ENCODE results near the gene RBBP5. TPM values are rescaled to one million over a fixed set of nuclear protein-coding genes. Genes with fewer than 3 reads are reported as not detected.

The RBBP5 gene
- polyA plus RNA-seq, 4 donors: 18.7 to 22.6 (median 19.7) TPM

DNA sequence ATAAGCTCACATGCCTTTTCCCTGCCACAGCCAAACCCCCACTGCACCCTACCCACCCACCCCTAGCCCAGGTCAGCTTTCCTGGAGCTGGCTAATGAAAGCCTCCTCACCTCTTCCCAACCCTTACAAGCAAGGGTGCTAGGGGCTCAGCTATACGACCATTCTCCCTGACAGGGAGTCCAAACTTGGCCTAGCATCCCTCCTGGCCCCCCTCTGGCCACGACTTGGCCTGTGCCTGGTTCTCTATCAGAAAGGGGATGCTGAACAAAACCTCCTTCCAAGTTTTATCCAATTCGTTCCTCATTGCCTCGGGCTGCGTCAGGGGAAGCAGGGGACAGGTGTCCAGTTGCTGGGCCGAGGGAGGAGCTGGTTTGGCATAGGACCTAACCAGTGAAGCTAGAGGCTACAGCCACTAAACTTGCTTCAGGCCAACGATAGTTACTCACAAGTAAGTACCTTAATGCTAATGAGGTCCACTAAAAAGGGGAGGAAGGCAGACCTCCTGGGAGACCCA is 46.1 kb downstream of the RBBP5 start:
- no peak for DNase-seq (ENCODE audit: low read depth in 4 of 4, low spot score in 2 of 4)

DNA sequence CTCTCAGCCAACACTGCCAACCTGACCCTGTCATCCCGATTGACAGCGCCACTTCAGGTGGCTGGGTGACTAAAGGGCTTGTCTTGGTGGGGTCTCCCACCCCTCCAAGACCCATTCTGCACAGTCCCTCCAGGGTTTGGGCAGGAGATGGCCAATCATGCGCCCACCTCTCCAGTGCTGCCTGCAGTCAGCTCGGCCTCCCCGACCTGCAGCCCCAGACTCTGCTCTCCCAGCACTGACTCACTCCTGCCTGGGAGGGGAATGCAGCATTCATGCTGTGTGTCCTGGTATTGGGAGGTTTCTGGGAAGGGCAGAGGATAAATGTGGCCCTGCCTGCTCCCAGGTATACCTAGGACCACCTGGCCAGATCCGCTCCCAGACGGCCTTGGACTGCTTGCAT is 47.3 kb downstream of the RBBP5 start:
- no peak for DNase-seq (ENCODE audit: low read depth in 4 of 4, low spot score in 2 of 4)

DNA sequence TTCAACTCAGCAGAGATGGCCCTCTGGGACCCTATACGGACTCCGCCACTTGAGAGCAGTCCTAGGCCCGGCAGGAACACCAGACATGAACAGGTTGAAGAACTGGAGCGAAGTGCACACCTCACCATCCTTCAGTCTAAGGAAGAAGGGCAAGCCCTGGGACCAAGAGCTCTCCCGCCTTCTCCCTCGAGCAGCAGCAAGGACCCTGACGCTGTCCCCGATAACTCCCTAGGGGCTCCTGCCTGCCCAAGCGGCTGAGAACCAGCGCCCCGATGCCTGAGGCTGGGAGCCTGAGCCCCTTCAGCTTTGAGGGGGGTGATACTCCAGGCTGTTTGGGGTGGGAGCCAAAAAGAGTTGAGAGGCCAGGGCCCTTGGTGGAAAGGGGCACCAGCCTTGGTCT is 47.7 kb downstream of the RBBP5 start:
- no peak for DNase-seq (ENCODE audit: low read depth in 4 of 4, low spot score in 2 of 4)

DNA sequence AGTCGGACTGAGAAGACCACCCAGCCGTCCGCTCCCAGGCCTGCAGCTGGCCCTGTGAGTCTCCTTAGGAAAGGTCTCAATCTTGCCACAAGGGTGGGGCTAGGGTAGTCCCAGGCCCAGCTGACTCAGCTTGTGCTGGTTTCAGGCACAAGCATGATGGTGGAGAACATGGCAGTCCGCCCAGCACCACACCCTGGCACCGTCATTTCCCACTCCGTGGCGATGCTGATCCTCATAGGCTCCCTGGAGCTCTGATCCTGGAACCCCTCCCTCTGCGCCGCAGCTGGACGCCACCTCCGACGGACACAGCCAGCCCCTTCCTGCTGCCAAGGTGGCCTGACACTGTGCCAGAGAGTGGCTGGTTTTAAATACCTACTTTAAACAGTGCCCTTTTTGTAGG is 48.3 kb downstream of the RBBP5 start:
- DNase-seq (ENCODE audit: low read depth in 4 of 4, low spot score in 2 of 4): no peak

DNA sequence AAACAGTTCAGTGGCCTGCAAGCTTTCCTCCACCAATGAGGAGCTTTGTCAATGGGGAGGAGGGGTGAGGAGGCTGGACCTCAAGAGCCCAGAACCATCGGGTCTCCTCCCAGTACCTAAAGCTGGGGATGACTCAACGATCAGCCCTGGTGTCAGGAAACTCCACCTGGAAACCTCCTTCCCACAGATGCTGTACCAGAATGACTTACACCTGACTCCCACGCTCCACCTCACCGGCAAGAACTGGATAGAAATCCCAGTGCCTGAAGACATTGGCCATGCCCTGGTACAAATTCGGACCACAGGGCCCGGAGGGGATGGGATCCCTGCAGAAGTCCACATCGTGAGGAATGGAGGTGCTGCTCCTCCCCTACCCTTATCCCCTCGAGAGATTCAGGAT is 48.9 kb downstream of the RBBP5 start:
- no peak for DNase-seq (ENCODE audit: low read depth in 4 of 4, low spot score in 2 of 4)

DNA sequence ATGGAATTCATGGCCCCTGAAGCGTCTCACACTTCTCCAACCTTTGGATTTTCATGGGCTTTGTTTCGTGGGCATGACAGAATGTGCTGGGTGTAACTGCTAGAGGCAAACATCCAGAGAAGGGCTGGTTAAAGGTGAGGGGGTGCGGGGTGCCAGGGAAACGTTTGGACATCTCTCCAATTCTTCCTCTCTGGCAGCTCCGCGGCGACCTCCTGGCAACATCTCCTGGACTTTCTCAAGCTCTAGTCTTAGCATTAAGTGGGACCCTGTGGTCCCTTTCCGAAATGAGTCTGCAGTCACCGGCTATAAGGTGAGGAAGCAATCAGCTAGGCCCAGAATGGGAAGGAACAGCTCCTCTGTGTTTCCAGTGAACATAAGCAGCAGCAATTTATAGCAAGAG is 49.5 kb downstream of the RBBP5 start:
- no peak for DNase-seq (ENCODE audit: low read depth in 4 of 4, low spot score in 2 of 4)

DNA sequence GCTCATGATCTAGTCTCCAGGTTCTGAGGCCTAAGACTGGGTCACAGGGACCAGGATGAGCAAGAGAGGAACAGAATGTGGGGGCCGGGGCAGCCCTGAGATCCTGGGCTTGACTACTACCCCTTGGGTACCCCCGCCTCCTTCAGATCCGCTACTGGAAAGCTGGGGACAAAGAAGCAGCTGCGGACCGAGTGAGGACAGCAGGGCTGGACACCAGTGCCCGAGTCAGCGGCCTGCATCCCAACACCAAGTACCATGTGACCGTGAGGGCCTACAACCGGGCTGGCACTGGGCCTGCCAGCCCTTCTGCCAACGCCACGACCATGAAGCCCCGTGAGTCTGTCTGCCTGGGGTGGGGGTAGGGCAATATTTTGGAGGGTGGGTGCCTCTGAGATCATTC is 50.0 kb downstream of the RBBP5 start:
- no peak for DNase-seq (ENCODE audit: low read depth in 4 of 4, low spot score in 2 of 4)

DNA sequence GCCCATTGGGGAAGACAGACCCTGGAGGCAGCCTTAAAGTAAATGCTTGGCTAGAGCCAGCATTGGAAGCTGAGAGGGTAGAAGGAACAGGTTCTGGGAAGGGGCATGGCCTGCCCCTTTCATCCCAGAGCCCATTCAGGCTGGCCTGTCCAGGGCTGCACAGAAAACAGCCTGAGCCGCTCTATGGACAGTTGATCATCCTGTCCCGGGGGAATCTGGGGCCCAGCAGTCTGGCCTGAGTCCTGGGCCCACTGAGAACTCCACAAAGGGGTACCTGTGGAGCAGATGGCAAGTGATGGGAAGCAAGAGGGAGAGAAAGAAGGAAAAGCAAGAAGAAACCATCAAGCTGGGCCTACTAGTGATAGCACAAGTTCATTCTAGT is 50.8 kb downstream of the RBBP5 start:
- no peak for DNase-seq (ENCODE audit: low read depth in 4 of 4, low spot score in 2 of 4)

DNA sequence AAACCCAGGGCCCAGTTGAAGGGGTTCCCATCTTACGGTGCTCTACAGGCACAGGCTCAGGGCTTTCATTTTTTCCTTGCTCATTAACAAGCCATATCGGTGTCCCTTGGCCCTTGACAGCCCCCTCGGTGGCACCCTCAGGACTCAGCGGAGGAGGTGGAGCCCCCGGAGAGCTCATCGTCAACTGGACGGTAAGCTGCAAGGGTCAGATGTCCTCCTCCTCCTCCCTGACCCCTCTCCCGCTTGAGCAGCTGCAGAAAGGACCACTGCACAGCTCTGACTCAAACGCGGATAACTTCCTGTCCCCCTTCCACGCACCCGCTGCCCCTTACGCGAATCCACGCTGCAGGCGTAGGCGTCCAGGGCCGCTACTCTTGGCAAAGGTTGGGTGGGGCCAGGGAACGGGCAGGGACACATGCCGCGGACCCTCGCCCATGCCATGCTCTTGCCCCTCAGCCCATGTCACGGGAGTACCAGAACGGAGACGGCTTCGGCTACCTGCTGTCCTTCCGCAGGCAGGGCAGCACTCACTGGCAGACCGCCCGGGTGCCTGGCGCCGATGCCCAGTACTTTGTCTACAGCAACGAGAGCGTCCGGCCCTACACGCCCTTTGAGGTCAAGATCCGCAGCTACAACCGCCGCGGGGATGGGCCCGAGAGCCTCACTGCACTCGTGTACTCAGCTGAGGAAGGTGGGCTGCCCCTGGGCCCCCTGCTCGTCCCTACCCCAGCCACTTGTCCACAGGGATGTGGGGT is 52.2 kb downstream of the RBBP5 start:
- DNase-seq (ENCODE audit: low read depth in 4 of 4, low spot score in 2 of 4): no peak

DNA sequence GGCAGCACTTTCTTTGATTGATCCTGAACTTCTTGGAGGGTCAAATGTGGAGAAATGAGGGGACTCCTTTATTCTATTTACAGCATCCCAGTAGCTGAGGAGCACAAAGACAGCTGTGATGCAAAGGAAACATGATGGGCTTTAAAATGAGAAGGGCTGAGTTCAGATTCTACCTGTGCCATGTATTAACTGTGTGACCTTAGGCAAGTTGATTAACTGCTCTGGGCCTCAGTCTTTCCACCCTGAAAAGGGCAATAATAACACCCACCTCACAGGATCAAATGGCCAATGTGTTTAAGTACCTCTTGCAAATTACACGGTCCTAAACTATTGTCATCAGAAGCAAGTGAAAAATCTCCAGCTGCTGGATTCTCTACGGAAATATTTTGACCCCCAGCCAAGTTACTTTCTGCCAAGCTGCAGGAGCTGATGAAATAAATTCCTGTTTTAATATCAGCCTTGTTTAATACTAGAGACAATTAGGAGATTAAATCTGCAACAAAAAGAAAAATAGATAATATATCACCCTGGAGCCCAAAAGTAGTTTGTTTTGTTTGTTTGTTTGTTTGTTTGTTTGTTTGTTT is 53.2 kb downstream of the RBBP5 start:
- DNase-seq (ENCODE audit: low read depth in 4 of 4, low spot score in 2 of 4): no peak

DNA sequence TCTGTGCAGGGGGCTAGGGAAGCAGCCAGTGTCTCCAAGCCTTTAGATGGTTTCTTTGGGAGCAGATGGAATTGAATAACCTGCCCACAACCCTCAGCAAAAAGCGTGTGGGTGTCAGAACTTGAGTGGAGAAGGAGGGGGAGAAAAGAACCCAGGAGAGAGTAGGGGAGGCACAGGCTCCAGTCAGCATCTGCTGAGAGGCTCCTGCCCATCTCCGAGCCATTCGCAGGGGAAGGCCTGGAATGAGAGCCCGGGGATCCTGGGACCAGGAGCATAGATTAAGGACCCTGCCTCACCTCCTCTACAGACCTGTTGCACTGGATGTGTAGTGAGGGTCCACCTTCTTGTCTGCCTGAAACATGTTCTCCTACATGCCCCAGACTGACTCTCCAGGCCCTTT is 53.8 kb downstream of the RBBP5 start:
- DNase-seq (ENCODE audit: low read depth in 4 of 4, low spot score in 2 of 4): no peak

DNA sequence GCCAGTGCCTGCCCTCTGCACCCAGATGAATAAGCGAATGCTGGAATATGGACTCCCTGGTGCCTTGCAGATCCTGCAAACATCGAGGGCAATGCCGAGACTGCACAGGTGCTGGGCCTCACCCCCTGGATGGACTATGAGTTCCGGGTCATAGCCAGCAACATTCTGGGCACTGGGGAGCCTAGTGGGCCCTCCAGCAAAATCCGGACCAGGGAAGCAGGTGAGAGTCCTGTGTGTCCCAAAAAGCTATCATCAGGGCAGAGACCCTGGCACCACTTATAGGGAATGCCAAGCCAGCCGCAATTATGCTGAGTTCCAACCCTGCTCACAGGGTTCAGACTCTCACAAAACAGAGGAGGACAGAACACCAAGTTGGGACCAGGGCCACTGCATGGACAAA is 54.7 kb downstream of the RBBP5 start:
- no peak for DNase-seq (ENCODE audit: low read depth in 4 of 4, low spot score in 2 of 4)

DNA sequence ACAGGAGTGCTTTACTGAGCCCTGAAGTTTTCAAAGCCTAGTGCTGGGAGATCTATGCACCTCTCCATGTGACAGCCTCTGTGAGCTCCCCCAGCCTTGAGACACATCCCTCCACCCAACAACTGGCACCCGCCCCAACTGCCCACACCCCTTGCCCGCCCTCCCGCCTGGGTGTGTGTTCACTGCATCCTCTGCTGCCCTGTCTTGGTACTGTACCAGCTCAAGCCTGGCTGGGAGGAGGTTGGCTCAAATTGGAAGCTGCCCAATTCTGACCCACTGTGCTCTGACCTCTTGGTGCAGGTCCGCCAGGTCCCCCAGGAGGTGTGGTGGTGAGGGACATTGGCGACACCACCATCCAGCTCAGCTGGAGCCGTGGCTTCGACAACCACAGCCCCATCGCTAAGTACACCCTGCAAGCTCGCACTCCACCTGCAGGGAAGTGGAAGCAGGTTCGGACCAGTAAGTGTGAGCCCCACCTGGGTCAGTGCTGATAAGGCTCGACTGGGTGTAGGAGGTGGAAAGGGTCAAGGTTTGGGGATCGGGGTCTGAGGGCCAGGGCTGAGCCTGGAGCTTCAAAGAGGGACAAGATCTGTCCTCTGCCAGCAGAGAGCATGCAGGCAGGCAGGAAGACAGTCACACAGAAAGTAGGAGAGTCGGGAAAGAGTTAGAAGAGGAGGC is 55.5 kb downstream of the RBBP5 start:
- no peak for DNase-seq (ENCODE audit: low read depth in 4 of 4, low spot score in 2 of 4)

DNA sequence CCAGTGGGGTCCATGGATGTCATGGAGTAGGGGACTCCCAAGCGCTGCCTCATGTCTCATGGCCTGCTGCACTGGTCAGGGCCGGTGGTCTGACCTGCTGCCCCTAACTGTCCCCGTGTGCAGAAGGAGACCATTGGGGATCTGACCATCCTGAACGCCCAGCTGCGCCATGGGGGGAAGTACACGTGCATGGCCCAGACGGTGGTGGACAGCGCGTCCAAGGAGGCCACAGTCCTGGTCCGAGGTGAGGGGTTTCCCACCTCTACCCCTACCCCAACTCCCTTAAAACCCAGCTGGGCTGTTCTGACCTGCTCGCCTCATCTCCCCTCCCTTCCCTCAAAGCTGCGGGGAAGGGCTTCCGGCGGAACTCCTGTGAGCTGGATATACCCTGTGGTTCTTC is 56.1 kb downstream of the RBBP5 start:
- DNase-seq (ENCODE audit: low read depth in 4 of 4, low spot score in 2 of 4): no peak

DNA sequence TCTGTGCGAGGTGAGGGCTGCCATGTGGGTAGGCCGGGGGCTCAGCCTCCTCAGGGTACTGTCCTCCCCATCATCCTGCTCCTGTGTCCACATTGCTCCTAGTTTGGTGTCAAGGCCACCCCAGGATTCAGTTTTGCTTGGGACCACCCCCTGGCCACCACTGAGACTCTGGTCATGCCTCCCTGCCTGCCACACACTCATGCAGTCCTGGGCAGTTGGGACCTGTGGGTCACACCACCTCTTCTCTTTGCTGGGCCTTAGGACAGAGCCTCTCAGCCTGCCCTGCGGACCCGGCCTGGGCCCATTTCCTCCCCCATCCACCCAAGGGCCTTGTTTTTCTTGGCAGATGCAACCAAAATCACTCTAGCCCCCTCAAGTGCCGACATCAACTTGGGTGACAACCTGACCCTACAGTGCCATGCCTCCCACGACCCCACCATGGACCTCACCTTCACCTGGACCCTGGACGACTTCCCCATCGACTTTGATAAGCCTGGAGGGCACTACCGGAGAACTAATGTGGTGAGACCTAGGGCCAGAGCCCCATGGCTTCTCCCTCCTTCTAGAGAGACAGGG is 56.9 kb downstream of the RBBP5 start:
- no peak for DNase-seq (ENCODE audit: low read depth in 4 of 4, low spot score in 2 of 4)

DNA sequence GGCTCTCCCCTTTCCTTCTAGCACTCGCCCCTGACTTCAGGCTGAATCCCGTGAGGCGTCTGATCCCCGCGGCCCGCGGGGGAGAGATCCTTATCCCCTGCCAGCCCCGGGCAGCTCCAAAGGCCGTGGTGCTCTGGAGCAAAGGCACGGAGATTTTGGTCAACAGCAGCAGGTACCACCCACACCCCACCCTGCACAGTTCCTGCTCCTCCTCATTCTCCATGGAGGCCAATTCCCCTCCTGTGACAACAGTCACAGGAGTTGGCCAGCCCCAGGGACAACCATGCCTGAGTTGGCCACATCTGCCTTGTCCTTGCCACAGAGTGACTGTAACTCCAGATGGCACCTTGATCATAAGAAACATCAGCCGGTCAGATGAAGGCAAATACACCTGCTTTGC is 57.5 kb downstream of the RBBP5 start:
- no peak for DNase-seq (ENCODE audit: low read depth in 4 of 4, low spot score in 2 of 4)

DNA sequence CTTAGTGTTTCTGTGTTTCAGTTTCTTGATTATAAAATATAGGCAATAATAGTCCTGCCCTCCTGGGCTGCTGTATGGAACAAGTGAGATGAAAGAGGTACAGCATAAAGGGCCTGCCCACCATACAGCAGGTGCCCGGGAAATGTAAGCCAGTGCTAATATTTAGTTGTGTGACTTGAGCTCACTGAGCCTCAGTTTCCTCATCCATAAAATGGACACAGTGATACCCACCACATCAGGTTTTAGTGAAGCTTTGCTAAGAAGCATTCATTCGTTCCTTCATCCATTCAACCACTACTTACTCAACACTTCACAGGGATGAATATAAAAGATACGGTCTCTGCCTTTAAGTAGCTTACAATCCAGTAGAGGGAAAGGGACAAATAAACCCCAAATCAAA is 58.9 kb downstream of the RBBP5 start:
- no peak for DNase-seq (ENCODE audit: low read depth in 4 of 4, low spot score in 2 of 4)

DNA sequence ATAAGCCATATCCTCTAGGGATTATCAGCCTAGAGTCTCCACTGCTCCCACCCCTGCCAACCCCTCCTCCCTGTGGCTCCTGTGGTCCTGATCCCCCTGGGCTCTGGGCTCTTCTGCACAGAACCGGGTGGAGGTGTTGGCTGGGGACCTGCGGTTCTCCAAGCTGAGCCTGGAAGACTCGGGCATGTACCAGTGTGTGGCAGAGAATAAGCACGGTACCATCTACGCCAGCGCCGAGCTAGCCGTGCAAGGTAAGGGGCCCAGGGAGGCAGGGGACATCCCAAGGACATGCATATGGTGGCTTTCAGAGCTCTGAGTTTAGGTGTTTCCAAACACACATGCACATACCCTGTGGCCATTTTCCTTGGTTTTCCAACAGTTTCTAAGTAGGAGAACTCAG is 59.5 kb downstream of the RBBP5 start:
- DNase-seq (ENCODE audit: low read depth in 4 of 4, low spot score in 2 of 4): no peak

DNA sequence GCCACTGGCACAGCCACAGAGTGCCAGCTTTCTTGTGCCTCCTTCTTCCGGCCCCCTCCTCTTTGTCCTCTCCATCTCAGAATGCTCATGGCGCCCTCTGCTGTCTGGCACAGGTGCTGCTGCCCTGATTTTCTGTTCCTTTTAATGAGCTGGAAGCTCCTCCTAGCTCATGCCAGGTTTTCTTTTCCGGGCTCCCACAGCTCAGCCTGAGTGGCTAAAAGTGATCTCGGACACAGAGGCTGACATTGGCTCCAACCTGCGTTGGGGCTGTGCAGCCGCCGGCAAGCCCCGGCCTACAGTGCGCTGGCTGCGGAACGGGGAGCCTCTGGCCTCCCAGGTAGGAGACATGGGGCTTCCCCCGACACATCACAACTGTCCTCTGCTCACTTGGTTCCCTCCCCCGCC is 60.1 kb downstream of the RBBP5 start:
- DNase-seq (ENCODE audit: low read depth in 4 of 4, low spot score in 2 of 4): peak; percentile 56 to 80 (median 66)

DNA sequence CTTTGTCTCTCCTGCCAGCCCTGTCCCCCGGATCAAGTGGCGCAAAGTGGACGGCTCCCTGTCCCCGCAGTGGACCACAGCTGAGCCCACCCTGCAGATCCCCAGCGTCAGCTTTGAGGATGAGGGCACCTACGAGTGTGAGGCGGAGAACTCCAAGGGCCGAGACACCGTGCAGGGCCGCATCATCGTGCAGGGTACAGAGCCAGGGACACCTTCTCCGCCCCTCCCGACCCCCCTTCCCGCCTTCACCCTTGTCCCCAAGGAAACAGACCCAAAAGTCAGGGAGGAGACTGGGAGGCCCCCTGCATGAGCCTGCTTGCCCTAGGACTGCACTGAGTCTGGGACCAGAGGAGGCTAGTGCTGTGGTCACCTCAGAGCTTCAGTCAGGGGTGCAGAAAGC is 60.6 kb downstream of the RBBP5 start:
- DNase-seq (ENCODE audit: low read depth in 4 of 4, low spot score in 2 of 4): no peak

DNA sequence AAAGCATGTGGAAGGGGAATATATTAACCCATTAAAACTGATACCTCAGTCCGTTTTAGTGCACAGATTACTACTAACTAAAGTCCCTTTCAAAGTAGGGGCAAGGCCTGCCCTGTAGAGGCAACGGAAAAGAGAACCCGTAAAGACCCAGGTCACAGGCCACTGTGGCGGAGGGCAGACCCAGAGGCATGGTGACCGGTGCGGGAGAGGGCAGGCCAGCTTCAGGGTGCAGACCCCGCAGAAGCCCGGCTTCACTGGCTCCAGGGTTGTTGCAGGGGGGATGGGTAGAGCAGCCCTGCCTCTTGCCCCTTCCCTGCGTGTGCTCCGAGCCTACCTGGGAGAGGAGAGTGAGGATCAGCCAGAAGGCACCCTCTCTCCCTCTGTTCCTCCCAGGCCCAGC is 61.0 kb downstream of the RBBP5 start:
- DNase-seq (ENCODE audit: low read depth in 4 of 4, low spot score in 2 of 4): no peak

DNA sequence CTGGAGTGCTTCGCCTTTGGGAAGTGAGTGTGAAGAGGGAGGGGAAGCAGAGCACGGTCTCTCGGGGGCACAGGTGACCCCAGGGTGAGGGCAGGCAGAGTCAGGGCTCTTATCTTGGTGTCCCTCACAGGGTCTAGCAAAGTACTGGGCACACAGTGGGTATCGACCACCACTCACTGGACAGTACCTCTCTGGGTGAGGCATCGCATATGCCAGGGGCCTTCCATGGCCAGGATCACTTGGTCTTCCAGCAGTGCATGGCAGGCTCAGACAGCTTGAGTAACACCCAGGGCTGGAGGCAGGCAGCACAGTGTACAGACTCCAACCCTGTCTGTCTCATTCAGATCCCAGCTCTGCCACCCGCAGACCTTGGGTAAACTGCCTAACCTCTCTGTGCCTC is 62.1 kb downstream of the RBBP5 start:
- no peak for DNase-seq (ENCODE audit: low read depth in 4 of 4, low spot score in 2 of 4)

All from left renal cortex interstitium (tissue), 4 donors.